HEK293 (cell line): ENCODE data around the gene BRINP2.

Experiments
- CTCF ChIA-PET: fragments of 350-600 bp; formaldehyde crosslinking; extraction: SDS; loops from one replicate; lab custom pipeline; 2021; ENCODE audit warnings: antibody characterized with exemption; lab: Yijun Ruan, JAX
- POLR2A ChIA-PET: fragments of 300-600 bp; formaldehyde crosslinking; extraction: SDS; loops from one replicate; lab custom pipeline; 2020; ENCODE audit warnings: antibody characterized with exemption, inconsistent platforms; lab: Yijun Ruan, JAX
- H3K27ac ChIP-seq: fragments of 200-500 bp; sonication (Bioruptor generic); 2 replicates; pipeline ENCODE4 v1.5.1; 2014; ENCODE audit warnings: low read depth, low read length, control low read depth, inconsistent platforms; ENCODE audit errors: extremely low read depth
- H3K36me3 ChIP-seq, 2 experiments: fragments of 200-500 bp in 1 of 2; sonication (Bioruptor generic) in 1 of 2; 1 replicate in 1 of 2; 2 replicates in 1 of 2; pipeline ENCODE4 v1.5.1; 2014 to 2017; ENCODE audit warnings: inconsistent platforms in 2 of 2, low read length in 2 of 2; ENCODE audit not compliant: control insufficient read depth in 2 of 2, insufficient read depth in 1 of 2
- H3K4me1 ChIP-seq: fragments of 200-500 bp; sonication (Bioruptor generic); 2 replicates; pipeline ENCODE4 v1.5.1; 2014; ENCODE audit warnings: mild to moderate bottlenecking, low read length, inconsistent platforms; ENCODE audit not compliant: control insufficient read depth, insufficient read depth
- H3K4me3 ChIP-seq: 2 replicates; pipeline ENCODE4 v1.5.1; 2011; ENCODE audit warnings: low read depth, mild to moderate bottlenecking, control low read depth, low read length, moderate library complexity
- H3K9me3 ChIP-seq: fragments of 200-500 bp; sonication (Bioruptor generic); 2 replicates; pipeline ENCODE4 v1.5.1; 2014; ENCODE audit warnings: low read depth, low read length, inconsistent platforms; ENCODE audit not compliant: control insufficient read depth, insufficient read depth
- GFI1B ChIP-seq: fragments of 450-650 bp; formaldehyde crosslinking; IDR thresholded peaks from 2 replicates; pipeline ENCODE4 v1.5.1; 2016; ENCODE audit warnings: missing biosample characterization, missing genetic modification characterization
- KLF1 ChIP-seq: fragments of 450-650 bp; formaldehyde crosslinking; IDR thresholded peaks from 2 replicates; pipeline ENCODE4 v1.5.1; 2016; ENCODE audit warnings: missing biosample characterization, missing genetic modification characterization
- KLF8 ChIP-seq: fragments of 450-650 bp; formaldehyde crosslinking; IDR thresholded peaks from 2 replicates; pipeline ENCODE4 v1.5.1; 2016; ENCODE audit warnings: missing biosample characterization, missing genetic modification characterization
- PRDM1 ChIP-seq: fragments of 450-650 bp; formaldehyde crosslinking; IDR thresholded peaks from 2 replicates; pipeline ENCODE4; 2016; ENCODE audit warnings: missing biosample characterization, missing genetic modification characterization
- REPIN1 ChIP-seq: fragments of 450-650 bp; formaldehyde crosslinking; IDR thresholded peaks from 2 replicates; pipeline ENCODE4 v1.5.1; 2017; ENCODE audit warnings: missing biosample characterization, missing genetic modification characterization, low read depth
- SETDB1 ChIP-seq: IDR thresholded peaks from one replicate; pipeline ENCODE4 v1.6.1; 2017; ENCODE audit warnings: mild to moderate bottlenecking, low read length, moderate library complexity, mixed read lengths; ENCODE audit not compliant: insufficient read length
- TRIM28 ChIP-seq: IDR thresholded peaks from 2 replicates; pipeline ENCODE4 v1.6.1; 2011; ENCODE audit warnings: low read length, control low read depth, borderline replicate concordance
- ZNF302 ChIP-seq: fragments of 450-650 bp; formaldehyde crosslinking; IDR thresholded peaks from 2 replicates; pipeline ENCODE4 v1.5.1; 2016; ENCODE audit warnings: missing biosample characterization, missing genetic modification characterization, low read depth
- ZNF335 ChIP-seq: fragments of 450-650 bp; formaldehyde crosslinking; conservative IDR thresholded peaks from 2 replicates; pipeline ENCODE4 v1.5.1; 2016; ENCODE audit warnings: missing biosample characterization, missing genetic modification characterization
- ZNF37A ChIP-seq: fragments of 450-650 bp; IDR thresholded peaks from 2 replicates; pipeline ENCODE4 v1.5.1; 2018; ENCODE audit warnings: missing biosample characterization, missing genetic modification characterization
- ZNF510 ChIP-seq: fragments of 450-650 bp; formaldehyde crosslinking; IDR thresholded peaks from 2 replicates; pipeline ENCODE4 v1.5.1; 2018; ENCODE audit warnings: mild to moderate bottlenecking, missing genetic modification characterization, missing biosample characterization; ENCODE audit not compliant: insufficient replicate concordance
- ZNF514 ChIP-seq: fragments of 450-650 bp; formaldehyde crosslinking; IDR thresholded peaks from 2 replicates; pipeline ENCODE4 v1.5.1; 2016; ENCODE audit warnings: missing biosample characterization, missing genetic modification characterization
- ZNF544 ChIP-seq: fragments of 450-650 bp; formaldehyde crosslinking; IDR thresholded peaks from 2 replicates; pipeline ENCODE4 v1.5.0; 2017; ENCODE audit warnings: missing biosample characterization, missing genetic modification characterization
- ZNF629 ChIP-seq: fragments of 450-650 bp; formaldehyde crosslinking; IDR thresholded peaks from 2 replicates; pipeline ENCODE4 v1.5.1; 2017; ENCODE audit warnings: missing biosample characterization, missing genetic modification characterization
- ZNF664 ChIP-seq: fragments of 450-650 bp; formaldehyde crosslinking; IDR thresholded peaks from 2 replicates; pipeline ENCODE4 v1.5.1; 2016; ENCODE audit warnings: missing biosample characterization, missing genetic modification characterization
- ZNF76 ChIP-seq: fragments of 450-650 bp; formaldehyde crosslinking; IDR thresholded peaks from 2 replicates; pipeline ENCODE4; 2016; ENCODE audit warnings: low read depth, missing biosample characterization, missing genetic modification characterization, borderline replicate concordance
- ZNF785 ChIP-seq: fragments of 450-650 bp; formaldehyde crosslinking; IDR thresholded peaks from 2 replicates; pipeline ENCODE4 v1.5.1; 2016; ENCODE audit warnings: missing biosample characterization, missing genetic modification characterization
- ZNF791 ChIP-seq: fragments of 450-650 bp; formaldehyde crosslinking; IDR thresholded peaks from 2 replicates; pipeline ENCODE4 v1.5.1; 2016; ENCODE audit warnings: missing biosample characterization, missing genetic modification characterization
- ZNF792 ChIP-seq: fragments of 450-650 bp; formaldehyde crosslinking; IDR thresholded peaks from 2 replicates; pipeline ENCODE4 v1.5.1; 2016; ENCODE audit warnings: missing biosample characterization, missing genetic modification characterization
- TF ChIP-seq, protein P1 (sequence below): fragments of 450-650 bp; formaldehyde crosslinking; IDR thresholded peaks from 2 replicates; pipeline ENCODE4 v1.5.1; 2016; ENCODE audit warnings: missing biosample characterization, missing genetic modification characterization
- TF ChIP-seq, protein P2 (sequence below): fragments of 450-650 bp; formaldehyde crosslinking; IDR thresholded peaks from 2 replicates; pipeline ENCODE4 v1.5.0; 2017; ENCODE audit warnings: missing biosample characterization, missing genetic modification characterization, borderline replicate concordance

BRINP2 gene

DNA sequence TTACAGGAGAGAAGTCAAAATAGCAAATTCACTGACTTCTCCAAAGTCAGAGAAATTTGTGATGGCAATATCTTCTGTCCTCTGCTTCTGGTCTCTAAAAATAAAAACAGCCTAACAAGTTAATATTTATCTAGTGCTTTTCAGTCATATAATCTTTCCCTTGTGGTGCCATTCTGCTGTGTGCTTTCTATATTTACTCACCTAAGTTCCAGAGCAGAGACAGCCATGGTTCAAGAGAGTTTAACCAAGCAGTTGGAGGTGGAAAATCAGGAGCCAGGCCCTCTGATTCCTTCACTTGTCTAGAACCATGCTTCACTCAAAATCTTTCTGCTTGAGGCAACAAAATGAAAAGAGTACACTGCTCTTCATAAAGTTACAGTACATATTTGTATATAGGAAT lies 39.3 kb downstream of the BRINP2 start:
- Histone ChIP-seq H3K36me3 (no peaks in the 10 kb centered on the region), H3K4me3 (no peak overlapping the region), H3K4me1 (peaks cover 16% of the 10 kb centered on the region), H3K27ac (0 out of 2 replicates have a peak overlapping the region, but pooled peaks have one; percentile 33), H3K9me3 (no peaks in the 10 kb centered on the region)
- TF ChIP-seq ZNF514 (tag by site-specific recombination) (no peak), KLF8 (tag by site-specific recombination) (no peak), TRIM28 (no peak), ZNF785 (tag by site-specific recombination) (no peak), ZNF76 (tag by site-specific recombination) (no peak)
- CTCF ChIA-PET: interaction anchor here (0.7 to 1.4 kb wide), 3 partner anchors 19 to 312 kb away, joined by 3 to 8 read pairs (median 3); no protein-coding TSS in a partner anchor
- POLR2A ChIA-PET: interaction anchor here (1.5 kb wide), 1 partner anchor 46 kb away, joined by 6 read pairs; no protein-coding TSS in a partner anchor

DNA sequence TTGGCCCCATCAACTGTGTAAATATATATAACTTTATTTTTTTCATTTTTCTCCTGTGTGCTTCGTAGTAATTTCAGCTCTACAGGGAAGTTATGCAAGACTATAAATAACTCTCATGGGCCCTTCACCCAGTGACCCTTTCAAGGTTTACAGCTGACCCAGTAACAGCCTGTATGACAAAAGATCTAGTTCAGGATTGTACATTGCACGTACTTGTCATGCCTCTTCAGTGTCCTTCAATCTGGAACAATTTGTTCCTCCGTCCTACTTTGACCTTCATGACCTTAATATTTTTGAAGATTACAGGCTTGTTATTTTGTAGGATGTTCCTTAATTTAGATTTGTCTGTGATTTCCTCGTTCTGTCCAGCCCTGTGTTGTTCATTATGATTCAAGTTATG lies 40.5 kb downstream of the BRINP2 start:
- no peak for TF ChIP-seq REPIN1 (tag by site-specific recombination)
- peak; percentile 60 for TF ChIP-seq ZNF335 (tag by site-specific recombination)
- Histone ChIP-seq H3K4me1 (peaks cover 16% of the 10 kb centered on the region), H3K4me3 (no peak overlapping the region), H3K36me3 (no peaks in the 10 kb centered on the region), H3K27ac (no peak overlapping the region), H3K9me3 (no peaks in the 10 kb centered on the region)
- ChIA-PET CTCF (interaction anchor here (0.7 to 1.1 kb wide), 3 partner anchors 29 to 122 kb away, joined by 3 to 6 read pairs (median 4); no protein-coding TSS in a partner anchor), POLR2A (no interaction called here)

DNA sequence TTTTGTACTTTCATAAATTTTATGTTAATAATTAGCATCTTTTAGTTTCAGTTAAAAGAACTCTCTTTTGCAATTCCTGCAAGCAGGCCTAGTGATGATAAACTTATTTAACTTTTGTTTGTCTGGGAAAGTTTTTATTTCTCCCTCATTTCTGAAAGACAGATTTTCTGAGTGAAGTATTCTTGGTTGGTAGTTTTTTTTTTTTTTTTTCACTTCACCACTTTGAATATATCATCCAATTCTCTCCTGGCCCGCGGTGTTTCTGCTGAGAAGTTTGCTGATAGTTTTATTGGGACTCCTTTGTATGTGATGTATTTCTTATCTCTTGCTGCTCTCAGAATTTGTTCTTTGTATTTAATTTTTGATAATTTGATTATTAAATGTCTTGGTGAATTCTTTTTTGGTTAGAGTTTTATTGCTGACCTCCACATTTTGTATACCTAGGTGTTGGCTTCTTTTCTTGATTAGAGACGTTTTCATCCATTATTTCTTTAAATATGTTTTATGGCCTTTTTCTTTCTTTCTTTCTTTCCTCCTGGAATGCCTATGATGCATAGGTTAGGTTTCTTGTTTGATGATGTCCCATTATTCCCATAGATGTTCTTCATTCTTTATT lies 45.9 kb downstream of the BRINP2 start:
- Histone ChIP-seq H3K27ac (no peak overlapping the region), H3K4me1 (no peaks in the 10 kb centered on the region), H3K36me3 (no peaks in the 10 kb centered on the region), H3K4me3 (no peak overlapping the region), H3K9me3 (no peaks in the 10 kb centered on the region)
- CTCF ChIA-PET: no interaction called here
- POLR2A ChIA-PET: no interaction called here
- TF ChIP-seq ZNF629 (no peak), SETDB1 (peak; percentile 95)

DNA sequence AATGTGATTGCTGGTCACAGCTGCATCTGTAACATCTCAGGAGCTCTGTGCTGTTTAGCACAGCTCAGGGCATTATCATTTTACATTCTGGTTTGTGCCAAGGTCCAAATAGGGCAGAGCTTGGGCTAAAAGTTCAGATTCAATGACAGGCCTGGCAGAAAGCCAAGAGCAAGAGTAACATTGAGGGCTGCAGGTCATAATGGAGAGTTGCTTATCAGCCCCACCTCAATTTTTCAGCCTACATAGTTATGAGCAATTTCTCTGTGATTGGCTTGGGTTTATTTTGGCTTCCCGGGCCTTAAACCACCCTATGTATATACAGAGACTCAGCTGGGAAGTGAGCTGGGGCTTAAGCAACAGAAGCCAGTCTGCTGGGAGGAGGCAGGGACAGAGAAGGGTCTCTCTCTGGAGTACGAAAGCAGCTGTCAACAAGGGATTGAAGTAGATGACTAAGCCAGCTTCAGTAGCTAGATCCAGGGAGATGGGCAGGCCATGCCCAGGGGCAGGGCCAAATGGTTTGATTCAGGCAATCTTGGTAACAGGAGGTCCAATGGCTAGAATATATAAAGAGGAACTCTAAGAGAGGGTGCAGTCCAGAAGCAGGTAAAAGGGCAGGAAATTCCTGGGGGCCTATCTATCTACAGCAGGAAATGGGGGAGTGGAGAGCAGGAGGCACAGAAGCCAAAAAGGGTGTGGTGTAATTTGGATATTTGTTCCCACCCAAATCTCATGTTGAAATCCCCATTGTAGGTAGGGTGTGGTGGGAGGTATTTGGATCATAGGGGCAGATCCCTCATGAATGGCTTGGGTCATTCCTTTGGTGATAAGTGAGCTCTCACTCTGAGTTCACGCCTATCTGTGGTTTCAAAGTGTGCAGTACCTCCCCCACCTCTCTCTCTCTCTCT lies 49.0 kb downstream of the BRINP2 start:
- Histone ChIP-seq H3K4me1 (no peaks in the 10 kb centered on the region), H3K9me3 (no peaks in the 10 kb centered on the region), H3K4me3 (no peak overlapping the region), H3K27ac (no peak overlapping the region), H3K36me3 (no peaks in the 10 kb centered on the region)
- POLR2A ChIA-PET: no interaction called here
- CTCF ChIA-PET: no interaction called here
- peak; percentile 82 for TF ChIP-seq KLF1 (tag by site-specific recombination)
- no peak for TF ChIP-seq ZNF302 (tag by site-specific recombination)
- TF ChIP-seq, protein P1, sequence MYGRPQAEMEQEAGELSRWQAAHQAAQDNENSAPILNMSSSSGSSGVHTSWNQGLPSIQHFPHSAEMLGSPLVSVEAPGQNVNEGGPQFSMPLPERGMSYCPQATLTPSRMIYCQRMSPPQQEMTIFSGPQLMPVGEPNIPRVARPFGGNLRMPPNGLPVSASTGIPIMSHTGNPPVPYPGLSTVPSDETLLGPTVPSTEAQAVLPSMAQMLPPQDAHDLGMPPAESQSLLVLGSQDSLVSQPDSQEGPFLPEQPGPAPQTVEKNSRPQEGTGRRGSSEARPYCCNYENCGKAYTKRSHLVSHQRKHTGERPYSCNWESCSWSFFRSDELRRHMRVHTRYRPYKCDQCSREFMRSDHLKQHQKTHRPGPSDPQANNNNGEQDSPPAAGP (tag by site-specific recombination): 0 out of 2 replicates have a peak, but pooled peaks have one; percentile 39

DNA sequence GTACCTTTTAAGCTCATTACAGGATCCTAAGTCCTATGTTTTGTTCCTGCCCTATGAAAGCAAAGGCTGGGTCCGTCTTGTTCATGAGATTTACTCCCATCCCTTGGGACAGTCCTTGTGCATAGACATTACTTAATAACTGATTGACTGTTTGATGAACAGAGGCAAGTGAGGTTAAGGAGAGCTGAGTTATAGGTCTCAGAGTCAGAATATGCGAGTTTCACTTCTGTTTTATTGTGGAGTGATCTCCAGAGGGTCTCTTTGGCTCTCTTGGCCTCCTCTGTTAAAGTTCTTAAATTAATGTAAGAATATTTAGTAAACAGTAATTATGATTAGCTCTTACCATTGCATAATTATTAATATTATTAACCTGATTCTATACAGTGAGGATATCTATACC lies 52.6 kb downstream of the BRINP2 start:
- CTCF ChIA-PET: interaction anchor here (1.3 kb wide), 1 partner anchor 32 kb away, joined by 3 read pairs; no protein-coding TSS in a partner anchor
- Histone ChIP-seq H3K4me3 (no peak overlapping the region), H3K4me1 (no peaks in the 10 kb centered on the region), H3K27ac (no peak overlapping the region), H3K36me3 (no peaks in the 10 kb centered on the region), H3K9me3 (no peaks in the 10 kb centered on the region)
- POLR2A ChIA-PET: no interaction called here
- TF ChIP-seq ZNF664 (tag by site-specific recombination) (no peak), PRDM1 (tag by site-specific recombination) (no peak), ZNF792 (tag by site-specific recombination) (no peak), GFI1B (tag by site-specific recombination) (no peak), ZNF791 (tag by site-specific recombination) (no peak), ZNF510 (tag by site-specific recombination) (no peak), ZNF37A (no peak), ZNF544 (tag by site-specific recombination) (no peak)
- TF ChIP-seq, protein P2, sequence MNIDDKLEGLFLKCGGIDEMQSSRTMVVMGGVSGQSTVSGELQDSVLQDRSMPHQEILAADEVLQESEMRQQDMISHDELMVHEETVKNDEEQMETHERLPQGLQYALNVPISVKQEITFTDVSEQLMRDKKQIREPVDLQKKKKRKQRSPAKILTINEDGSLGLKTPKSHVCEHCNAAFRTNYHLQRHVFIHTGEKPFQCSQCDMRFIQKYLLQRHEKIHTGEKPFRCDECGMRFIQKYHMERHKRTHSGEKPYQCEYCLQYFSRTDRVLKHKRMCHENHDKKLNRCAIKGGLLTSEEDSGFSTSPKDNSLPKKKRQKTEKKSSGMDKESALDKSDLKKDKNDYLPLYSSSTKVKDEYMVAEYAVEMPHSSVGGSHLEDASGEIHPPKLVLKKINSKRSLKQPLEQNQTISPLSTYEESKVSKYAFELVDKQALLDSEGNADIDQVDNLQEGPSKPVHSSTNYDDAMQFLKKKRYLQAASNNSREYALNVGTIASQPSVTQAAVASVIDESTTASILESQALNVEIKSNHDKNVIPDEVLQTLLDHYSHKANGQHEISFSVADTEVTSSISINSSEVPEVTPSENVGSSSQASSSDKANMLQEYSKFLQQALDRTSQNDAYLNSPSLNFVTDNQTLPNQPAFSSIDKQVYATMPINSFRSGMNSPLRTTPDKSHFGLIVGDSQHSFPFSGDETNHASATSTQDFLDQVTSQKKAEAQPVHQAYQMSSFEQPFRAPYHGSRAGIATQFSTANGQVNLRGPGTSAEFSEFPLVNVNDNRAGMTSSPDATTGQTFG: no peak
